ENCODE data around the gene CYTH2. TPM values are rescaled to one million over a fixed set of nuclear protein-coding genes. Genes with fewer than 3 reads are reported as not detected.

The CYTH2 gene
- 10 to 100 TPM; 76.1 to 94.2 TPM for total RNA-seq

GRCh38 chr19:48469289-48469881, at the start of gene CYTH2:
Gene CYTH2, plus strand, starts transcription at chr19:48469369. Its CDS starts 139 bp downstream, at chr19:48469508.
- Histone ChIP-seq H3K4me3 (peak within 1 kb of the TSS; percentile 52 to 91), H3K27ac (peak within 1 kb of the TSS; percentile 86 to 95 (median 92)), H3K36me3 (replicated peaks in 1 of 2; ENCODE audit: insufficient read depth in 1 of 2, low read depth in 2 of 2) (peaks cover 0 to 14% of the 10 kb centered on the region in 2 donors), H3K27me3 (no peaks in the 10 kb centered on the region), H3K9me3 (no peaks in the 10 kb centered on the region), H3K4me1 (peaks cover 25% of the 10 kb centered on the region)
- WGBS, 2 donors = 1% methylated on average over 65 of the region's 66 CpGs; no CpG with 5 or more reads in 1 of the 2 donors
- DNase-seq (peak; percentile 81 to 83 (median 82)), ATAC-seq (peak; percentile 54)
- peak in 2 of 7 experiments; percentile 1 to 4 for TF ChIP-seq CTCF (IDR thresholded peaks at IDR 0.05)
- TF ChIP-seq POLR2A (IDR thresholded peaks at IDR 0.05) = peak; percentile 88 to 95 (median 93)
- intact Hi-C loops (cut with DNase I) = no loop called here

- Histone ChIP-seq H3K4me3 (no peak overlapping the region), H3K9me3 (no peaks in the 10 kb centered on the region), H3K27me3 (no peaks in the 10 kb centered on the region), H3K4me1 (no peaks in the 10 kb centered on the region), H3K36me3 (replicated peaks in 1 of 2; ENCODE audit: insufficient read depth in 1 of 2, low read depth in 2 of 2) (no peaks in the 10 kb centered on the region), H3K27ac (no peak overlapping the region)
- DNase-seq = peak in 1 of 4 donors; percentile 5
- 65% methylated on average over 16 of the region's 16 CpGs; no CpG with 5 or more reads in 1 of the 2 donors for WGBS, 2 donors
- no peak for TF ChIP-seq CTCF (IDR thresholded peaks at IDR 0.05)
- no peak for TF ChIP-seq POLR2A (IDR thresholded peaks at IDR 0.05)
- intact Hi-C loops (cut with DNase I) = no loop called here
- no peak for ATAC-seq
These were observed 47.6 kb upstream of the CYTH2 start for GRCh38 chr19:48421548-48421947.

GRCh38 chr19:48424694-48425219, 44.4 kb upstream of the CYTH2 start:
- ATAC-seq = no peak
- DNase-seq = peak in 1 of 4 donors; percentile 8
- 39 to 48% methylated on average over 8 of the region's 8 CpGs for WGBS, 2 donors
- Histone ChIP-seq H3K9me3 (no peaks in the 10 kb centered on the region), H3K27ac (no peak overlapping the region), H3K4me3 (no peak overlapping the region), H3K27me3 (no peaks in the 10 kb centered on the region), H3K4me1 (no peaks in the 10 kb centered on the region), H3K36me3 (replicated peaks in 1 of 2; ENCODE audit: insufficient read depth in 1 of 2, low read depth in 2 of 2) (no peaks in the 10 kb centered on the region)
- intact Hi-C loops (cut with DNase I) = no loop called here
- no peak for TF ChIP-seq POLR2A (IDR thresholded peaks at IDR 0.05)
- no peak for TF ChIP-seq CTCF (IDR thresholded peaks at IDR 0.05)

- no peak overlapping the region for H3K27ac ChIP-seq
- TF ChIP-seq CTCF (IDR thresholded peaks at IDR 0.05) (no peak), POLR2A (IDR thresholded peaks at IDR 0.05) (no peak)
- H3K27me3 ChIP-seq = no peaks in the 10 kb centered on the region
- intact Hi-C loops (cut with DNase I) = no loop called here
- H3K4me3 ChIP-seq = no peak overlapping the region
- H3K4me1 ChIP-seq = no peaks in the 10 kb centered on the region
- H3K36me3 ChIP-seq (replicated peaks in 1 of 2; ENCODE audit: insufficient read depth in 1 of 2, low read depth in 2 of 2) = no peaks in the 10 kb centered on the region
- H3K9me3 ChIP-seq = no peaks in the 10 kb centered on the region
- 74 to 75% methylated on average over 1 of the region's 1 CpG for WGBS, 2 donors
- no peak for ATAC-seq
- no peak for DNase-seq
These were observed 40.5 kb upstream of the CYTH2 start for GRCh38 chr19:48428670-48429069.

- H3K9me3 ChIP-seq = no peaks in the 10 kb centered on the region
- no peaks in the 10 kb centered on the region for H3K4me1 ChIP-seq
- intact Hi-C loops (cut with DNase I) = no loop called here
- TF ChIP-seq CTCF (IDR thresholded peaks at IDR 0.05) (no peak), POLR2A (IDR thresholded peaks at IDR 0.05) (no peak)
- no peaks in the 10 kb centered on the region for H3K27me3 ChIP-seq
- H3K27ac ChIP-seq = no peak overlapping the region
- 67 to 80% methylated on average over 8 of the region's 8 CpGs for WGBS, 2 donors
- ATAC-seq = no peak
- no peak for DNase-seq
- H3K36me3 ChIP-seq (replicated peaks in 1 of 2; ENCODE audit: insufficient read depth in 1 of 2, low read depth in 2 of 2) = no peaks in the 10 kb centered on the region
- no peak overlapping the region for H3K4me3 ChIP-seq
These were observed 35.8 kb upstream of the CYTH2 start for GRCh38 chr19:48433337-48433736.
